Hematopoietic multipotent progenitor cell treated with erythropoietin and hydrocortisone succinate and interleukin-3 and kit ligand, for 6 days (in vitro differentiated cells): ENCODE measurements around the gene DCLK1.

Experiments
- DNase-seq: peaks from one replicate; pipeline ENCODE4 v3.0.0-alpha.2; 2015

Gene DCLK1

GRCh38 chr13:35729926-35730627 is 401.1 kb downstream of the DCLK1 start:
- DNase-seq: no peak

DNA sequence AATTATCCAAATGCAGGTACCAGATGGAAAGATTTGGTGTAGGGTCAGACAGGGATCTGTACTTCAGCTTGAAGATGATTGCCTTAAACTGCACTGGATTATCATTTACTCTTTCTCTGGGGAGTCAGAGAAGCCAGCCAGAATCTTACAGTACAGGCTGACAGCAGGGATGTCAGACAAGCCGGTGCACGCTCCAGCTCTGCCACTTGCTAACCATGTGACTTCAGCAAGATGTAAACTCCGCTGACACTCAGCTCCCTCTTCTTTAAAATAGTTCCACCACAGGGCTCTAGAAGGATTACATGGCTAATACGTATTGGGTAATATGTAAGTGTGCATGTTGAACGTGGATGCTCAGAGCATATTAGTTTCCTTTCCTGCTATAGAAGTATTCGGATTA is 403.3 kb downstream of the DCLK1 start:
- no peak for DNase-seq

- no peak for DNase-seq
Measured at GRCh38 chr13:35724446-35724845, 406.7 kb downstream of the DCLK1 start.

DNA sequence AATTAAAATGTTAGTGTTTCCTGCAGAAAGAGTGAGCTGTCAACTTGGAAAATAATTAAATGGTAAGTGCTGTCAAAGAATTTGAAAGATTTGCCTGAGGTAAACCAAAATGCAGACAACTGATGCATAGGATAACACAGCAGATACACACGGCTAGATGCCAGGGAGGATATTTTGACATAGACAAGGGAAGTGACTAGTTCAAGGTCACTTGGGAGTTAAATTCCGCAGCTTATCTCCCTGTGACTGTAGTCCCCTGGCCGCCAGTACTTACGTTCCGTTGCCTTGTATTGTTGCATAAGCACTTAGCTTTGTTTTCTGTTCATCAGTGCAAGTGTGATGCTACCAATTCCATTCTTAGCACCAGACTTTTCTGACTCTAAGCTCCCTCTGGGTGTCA is 407.4 kb downstream of the DCLK1 start:
- peak; percentile 35 for DNase-seq

GRCh38 chr13:35723053-35723461 is 408.1 kb downstream of the DCLK1 start:
- DNase-seq: peak; percentile 28

- peak; percentile 70 for DNase-seq
Measured at GRCh38 chr13:35722458-35723052, 408.6 kb downstream of the DCLK1 start.

DNA sequence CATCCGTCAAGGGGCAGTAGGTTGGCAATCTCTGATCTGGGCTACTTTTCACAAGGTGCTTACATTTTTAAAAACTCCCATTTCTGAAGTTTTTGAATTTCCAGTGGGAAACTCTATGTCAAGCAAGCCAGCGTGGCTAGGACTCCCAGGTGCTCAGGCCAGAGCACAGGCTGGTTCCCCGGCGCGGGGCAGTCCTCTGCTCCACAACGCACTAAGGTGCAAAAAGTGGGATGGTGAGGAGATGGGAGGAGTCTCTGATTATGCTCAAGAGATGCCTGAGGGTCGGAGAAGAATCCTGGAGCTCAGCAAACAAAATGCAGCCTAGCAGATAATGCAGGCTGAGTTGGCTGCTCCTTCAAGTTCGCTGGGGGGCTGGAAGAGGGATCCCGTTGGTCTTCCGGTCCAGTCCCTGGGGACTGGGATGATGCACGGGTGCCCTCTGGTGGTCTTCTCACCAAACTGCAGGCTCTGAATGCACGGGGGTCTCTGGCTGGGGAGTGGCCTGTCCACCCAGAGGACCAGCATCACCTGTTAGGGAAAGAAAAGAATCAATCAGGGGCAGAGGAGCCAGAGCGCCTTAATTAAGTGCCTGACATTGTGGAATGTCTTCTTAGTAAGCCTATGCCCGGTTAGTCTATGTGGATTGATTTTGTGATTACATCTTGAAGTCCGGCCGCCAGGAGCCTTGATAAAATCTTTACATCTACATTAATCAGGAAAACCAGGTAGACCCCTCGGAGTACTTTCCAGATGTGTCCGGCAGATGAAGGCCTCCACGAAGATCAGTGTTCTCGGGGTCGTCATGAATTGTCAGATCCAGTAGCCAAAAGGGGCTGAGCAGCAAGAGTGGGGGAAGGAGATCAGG is 410.3 kb downstream of the DCLK1 start:
- peak; percentile 68 for DNase-seq

DNA sequence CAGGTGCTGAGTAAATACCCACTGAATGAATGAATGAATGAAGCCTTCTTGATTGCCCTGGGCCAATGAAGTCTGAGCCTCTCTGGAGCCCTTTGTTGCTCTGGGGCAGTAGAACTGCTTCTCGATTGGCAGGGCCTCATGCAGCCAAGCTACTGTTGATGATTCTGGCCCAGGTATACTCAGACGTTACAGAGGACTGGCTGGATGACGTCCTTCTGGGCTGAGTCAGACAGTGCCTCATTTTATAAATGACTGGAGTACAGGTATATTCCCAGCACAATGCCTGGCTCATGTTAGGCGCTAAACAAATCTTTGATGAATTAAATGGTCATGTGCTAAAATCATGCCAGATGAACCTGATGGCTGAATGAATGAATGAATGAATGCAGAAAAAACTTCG is 410.9 kb downstream of the DCLK1 start:
- no peak for DNase-seq
